ENCODE results near the gene STK38.

STK38 gene

GRCh38 chr6:36445621-36446020, 101.7 kb downstream of the STK38 start:
- Histone ChIP-seq H3K4me1 (ENCODE audit: low read length) (peaks cover 14% of the 10 kb centered on the region), H2AFZ (ENCODE audit: low read length) (no peak overlapping the region), H3K4me3 (ENCODE audit: low read length) (no peak overlapping the region), H3K36me3 (replicated peaks; ENCODE audit: insufficient read depth, low read length) (no peaks in the 10 kb centered on the region), H3K9me3 (replicated peaks; ENCODE audit: insufficient read depth, low read length) (no peaks in the 10 kb centered on the region), H3K4me2 (ENCODE audit: low read depth, low read length) (no peak overlapping the region), H3F3A (ENCODE audit: insufficient read depth, low read length) (peaks cover 37% of the 10 kb centered on the region), H3K79me2 (ENCODE audit: low read length) (peaks cover 82% of the 10 kb centered on the region), H4K20me1 (ENCODE audit: insufficient read depth, low read length) (no peaks in the 10 kb centered on the region), H3K27ac (ENCODE audit: low read length) (no peak overlapping the region), H3K27me3 (replicated peaks; ENCODE audit: insufficient read depth, low read length) (no peaks in the 10 kb centered on the region), H3K9ac (ENCODE audit: low read length) (no peak overlapping the region), H3K9me2 (replicated peaks; ENCODE audit: insufficient read depth, low read length) (no peaks in the 10 kb centered on the region)
- TF ChIP-seq EZH2phosphoT487 (IDR thresholded peaks at IDR 0.05; ENCODE audit: low read length) (no peak), EZH2 (optimal IDR thresholded peaks at IDR 0.05; ENCODE audit: low read depth, low read length) (no peak)
- TF ChIP-seq, protein P1, sequence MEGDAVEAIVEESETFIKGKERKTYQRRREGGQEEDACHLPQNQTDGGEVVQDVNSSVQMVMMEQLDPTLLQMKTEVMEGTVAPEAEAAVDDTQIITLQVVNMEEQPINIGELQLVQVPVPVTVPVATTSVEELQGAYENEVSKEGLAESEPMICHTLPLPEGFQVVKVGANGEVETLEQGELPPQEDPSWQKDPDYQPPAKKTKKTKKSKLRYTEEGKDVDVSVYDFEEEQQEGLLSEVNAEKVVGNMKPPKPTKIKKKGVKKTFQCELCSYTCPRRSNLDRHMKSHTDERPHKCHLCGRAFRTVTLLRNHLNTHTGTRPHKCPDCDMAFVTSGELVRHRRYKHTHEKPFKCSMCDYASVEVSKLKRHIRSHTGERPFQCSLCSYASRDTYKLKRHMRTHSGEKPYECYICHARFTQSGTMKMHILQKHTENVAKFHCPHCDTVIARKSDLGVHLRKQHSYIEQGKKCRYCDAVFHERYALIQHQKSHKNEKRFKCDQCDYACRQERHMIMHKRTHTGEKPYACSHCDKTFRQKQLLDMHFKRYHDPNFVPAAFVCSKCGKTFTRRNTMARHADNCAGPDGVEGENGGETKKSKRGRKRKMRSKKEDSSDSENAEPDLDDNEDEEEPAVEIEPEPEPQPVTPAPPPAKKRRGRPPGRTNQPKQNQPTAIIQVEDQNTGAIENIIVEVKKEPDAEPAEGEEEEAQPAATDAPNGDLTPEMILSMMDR (IDR thresholded peaks at IDR 0.05; ENCODE audit: low read length): no peak
- DNase-seq: no peak

GRCh38 chr6:36444470-36444869, 102.8 kb downstream of the STK38 start:
- Histone ChIP-seq H3K27me3 (replicated peaks; ENCODE audit: insufficient read depth, low read length) (no peaks in the 10 kb centered on the region), H3K9ac (ENCODE audit: low read length) (peak overlapping the region; percentile 88; the same call in 1 of the 2 replicates), H4K20me1 (ENCODE audit: insufficient read depth, low read length) (no peaks in the 10 kb centered on the region), H3K4me2 (ENCODE audit: low read depth, low read length) (peak overlapping the region; percentile 71), H2AFZ (ENCODE audit: low read length) (no peak overlapping the region), H3K9me3 (replicated peaks; ENCODE audit: insufficient read depth, low read length) (no peaks in the 10 kb centered on the region), H3K27ac (ENCODE audit: low read length) (peak overlapping the region; percentile 70; the same call in 1 of the 2 replicates), H3K36me3 (replicated peaks; ENCODE audit: insufficient read depth, low read length) (no peaks in the 10 kb centered on the region), H3K4me1 (ENCODE audit: low read length) (peaks cover 14% of the 10 kb centered on the region), H3K9me2 (replicated peaks; ENCODE audit: insufficient read depth, low read length) (no peaks in the 10 kb centered on the region), H3K4me3 (ENCODE audit: low read length) (peak overlapping the region; percentile 67), H3F3A (ENCODE audit: insufficient read depth, low read length) (peaks cover 39% of the 10 kb centered on the region), H3K79me2 (ENCODE audit: low read length) (peaks cover 71% of the 10 kb centered on the region)
- DNase-seq: no peak
- TF ChIP-seq, protein P1 (IDR thresholded peaks at IDR 0.05; ENCODE audit: low read length): no peak
- TF ChIP-seq EZH2 (optimal IDR thresholded peaks at IDR 0.05; ENCODE audit: low read depth, low read length) (no peak), EZH2phosphoT487 (IDR thresholded peaks at IDR 0.05; ENCODE audit: low read length) (no peak)
